ENCODE measurements around the gene GRIN2D. TPM values are rescaled to one million over a fixed set of nuclear protein-coding genes. Genes with fewer than 3 reads are reported as not detected.

GRIN2D gene
- 0.23 TPM in 2 replicates for total RNA-seq (ENCODE audit: low replicate concordance)

DNA sequence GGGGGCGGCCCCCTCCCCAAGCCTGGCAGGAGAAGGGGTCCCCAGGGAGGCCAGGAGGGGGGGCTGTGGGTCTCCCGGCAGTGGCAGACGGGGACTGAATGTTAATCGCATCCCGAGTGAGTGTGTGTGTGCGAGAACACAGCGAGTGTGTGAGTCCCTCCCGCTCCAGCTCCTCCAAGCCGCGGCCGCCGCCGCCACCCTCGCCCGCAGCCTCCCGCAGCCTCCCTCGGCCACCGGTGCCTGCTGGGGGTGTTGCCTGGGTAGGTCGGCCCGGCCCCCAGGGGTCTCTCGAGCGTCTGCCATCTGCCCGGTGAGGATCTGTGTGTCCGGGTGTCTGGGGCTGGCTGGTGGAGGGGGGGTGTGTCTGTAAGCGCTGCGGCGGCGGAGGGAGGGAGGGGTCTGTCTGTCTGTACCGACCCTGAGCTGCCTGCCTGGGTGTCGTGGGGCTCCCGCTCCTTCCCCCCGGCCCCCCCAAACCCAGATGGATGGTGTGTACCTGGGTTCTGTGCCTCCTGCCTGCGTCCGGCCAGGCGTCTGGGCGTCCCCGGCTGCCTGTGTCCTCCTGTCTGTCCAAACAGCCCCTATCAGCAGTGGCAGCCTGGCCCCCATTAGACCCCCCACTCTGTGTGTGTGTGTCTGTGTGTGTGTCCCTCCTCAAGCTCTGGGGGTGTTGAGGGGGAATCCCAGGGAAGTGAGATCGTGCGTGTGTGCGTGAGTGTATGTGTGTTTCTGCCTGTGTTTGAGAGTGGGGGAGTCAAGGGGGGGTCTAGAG lies at the start of gene GRIN2D:
GRIN2D (plus strand) TSS at position 110 of the 772 bp plus-strand sequence. CDS start 4,725 bp downstream, outside the sequence.

DNA sequence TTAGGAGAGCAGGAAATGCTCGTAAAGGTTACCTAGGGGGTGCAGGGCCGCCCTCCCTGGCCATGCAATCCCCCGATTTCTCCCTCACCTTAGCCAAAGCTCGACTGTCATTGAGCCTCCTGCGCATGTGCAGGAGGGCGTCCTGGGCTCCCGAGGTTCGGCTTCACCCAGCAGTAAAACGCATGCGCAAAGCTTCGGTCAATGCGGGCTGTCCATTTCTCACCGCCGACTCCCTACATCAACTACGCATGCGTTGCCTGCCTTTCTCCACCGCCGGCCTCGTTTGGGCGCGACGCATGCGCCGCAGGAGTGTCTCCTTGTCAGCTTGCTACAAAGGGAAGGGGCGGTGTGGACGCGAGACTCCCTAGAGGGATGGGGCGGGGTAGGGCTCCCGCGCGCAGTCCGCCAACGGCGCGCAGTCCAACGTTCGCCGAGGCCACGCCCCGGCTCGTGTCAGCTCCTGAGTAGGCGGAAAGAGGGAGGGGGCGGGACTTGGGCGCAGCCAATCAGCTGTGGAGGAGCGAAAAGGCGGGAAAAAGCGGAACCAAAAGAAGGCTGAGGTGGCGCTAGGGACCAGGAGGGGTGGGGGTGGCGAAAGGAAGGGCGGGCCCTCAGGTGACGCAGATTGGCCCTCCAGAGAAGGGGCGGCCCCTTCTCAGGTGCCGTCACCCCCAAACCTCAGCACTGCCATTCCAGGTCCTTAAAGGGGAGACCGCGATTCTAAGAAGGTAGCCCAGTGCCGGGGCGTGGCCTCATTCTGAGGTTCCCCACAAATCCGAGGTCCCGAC lies 29.5 kb upstream of the GRIN2D start, which contains the start of the genes SYNGR4 and TMEM143:
SYNGR4 (plus strand) TSS at position 558 of the 788 bp plus-strand sequence. CDS start 1,476 bp downstream, outside the sequence.
TMEM143 (minus strand) TSS at position 131 of the 788 bp plus-strand sequence; CDS start at position 111, 20 bp downstream.

DNA sequence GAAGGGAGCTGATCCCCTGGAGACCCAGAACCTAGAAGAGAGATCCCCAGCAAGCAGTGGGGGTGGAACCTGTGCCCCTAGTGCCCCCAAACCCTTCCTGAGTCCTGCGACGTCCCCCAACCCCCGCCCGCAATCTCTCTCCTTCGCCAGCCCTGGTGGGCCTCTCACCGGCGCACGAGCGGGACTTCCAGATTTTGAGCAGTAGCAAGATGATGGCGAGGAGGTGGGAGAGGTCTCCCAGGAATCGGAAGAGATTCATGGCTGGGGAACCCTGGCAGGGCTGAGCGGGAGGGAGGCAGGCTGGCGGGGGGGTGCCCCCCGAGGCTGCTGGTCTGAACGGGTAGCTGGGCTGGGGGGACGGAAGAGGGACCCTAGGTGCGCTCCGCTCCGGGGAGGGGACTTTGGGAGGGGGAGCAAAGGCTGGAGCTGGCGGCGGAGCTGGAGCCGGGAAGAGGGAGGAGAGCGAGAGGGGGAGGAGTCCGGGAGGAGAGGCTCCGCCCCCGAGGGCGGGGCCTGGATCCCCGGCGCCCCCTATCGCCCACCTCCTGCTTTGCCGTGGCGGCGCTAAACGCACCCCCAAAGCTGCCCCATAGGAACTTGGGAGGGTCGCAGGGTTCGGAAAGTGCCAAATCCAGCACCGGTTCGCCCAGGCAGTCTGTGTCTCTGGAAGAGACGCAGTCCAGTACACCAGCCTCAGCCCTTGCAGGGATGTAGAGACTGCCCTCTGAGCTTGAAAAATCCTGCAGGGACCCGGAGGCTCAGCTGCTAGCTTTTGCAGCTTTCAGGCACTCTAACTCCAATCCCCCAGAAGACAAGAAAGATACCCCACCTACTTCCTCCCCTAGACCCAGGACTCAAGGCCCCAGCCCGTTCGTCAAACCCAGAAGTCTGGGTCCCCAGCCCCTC lies 2.1 kb upstream of the GRIN2D start, which contains the start of gene KDELR1:
KDELR1 (minus strand) TSS at position 452 of the 906 bp plus-strand sequence; CDS start at position 259, 193 bp downstream.

Other genes with a start within 250 kb of the GRIN2D start
- 16.5 and 17.4 TPM in 2 replicates for gene LIG1, start 223.3 kb upstream of the GRIN2D start, total RNA-seq (ENCODE audit: low replicate concordance)
- 1.8 and 2.2 TPM in 2 replicates for gene ZSWIM9, start 223.0 kb upstream of the GRIN2D start, total RNA-seq (ENCODE audit: low replicate concordance)
- 11.0 and 12.7 TPM in 2 replicates for gene CARD8, start 137.8 kb upstream of the GRIN2D start, total RNA-seq (ENCODE audit: low replicate concordance)
- gene ZNF114, start 123.6 kb upstream of the GRIN2D start, total RNA-seq (ENCODE audit: low replicate concordance): 0.23 and 0.53 TPM in 2 replicates
- 149 and 421 TPM in 2 replicates for gene EMP3, start 68.1 kb upstream of the GRIN2D start, total RNA-seq (ENCODE audit: low replicate concordance)
- gene TMEM143, start 29.7 kb upstream of the GRIN2D start, total RNA-seq (ENCODE audit: low replicate concordance): 2.6 and 2.8 TPM in 2 replicates
- not detected in 2 replicates for gene SYNGR4, start 29.3 kb upstream of the GRIN2D start, total RNA-seq (ENCODE audit: low replicate concordance)
- gene KDELR1, start 2.1 kb upstream of the GRIN2D start, total RNA-seq (ENCODE audit: low replicate concordance): 44.6 and 58.3 TPM in 2 replicates
- 17.8 and 22.5 TPM in 2 replicates for gene GRWD1, start 52.3 kb downstream of the GRIN2D start, total RNA-seq (ENCODE audit: low replicate concordance)
- 0.23 and 0.59 TPM in 2 replicates for gene KCNJ14, start 61.9 kb downstream of the GRIN2D start, total RNA-seq (ENCODE audit: low replicate concordance)
- 25.4 and 51.5 TPM in 2 replicates for gene CYTH2, start 75.7 kb downstream of the GRIN2D start, total RNA-seq (ENCODE audit: low replicate concordance)
- under 0.01 and 0.08 TPM in 2 replicates for gene LMTK3, start 118.2 kb downstream of the GRIN2D start, total RNA-seq (ENCODE audit: low replicate concordance)
- gene SULT2B1, start 158.5 kb downstream of the GRIN2D start, total RNA-seq (ENCODE audit: low replicate concordance): 0.12 and 0.23 TPM in 2 replicates
- not detected in 2 replicates for gene SPACA4, start 213.1 kb downstream of the GRIN2D start, total RNA-seq (ENCODE audit: low replicate concordance)
- 0.38 TPM in 1 of 2 replicates, not detected in the other for gene FAM83E, start 221.4 kb downstream of the GRIN2D start, total RNA-seq (ENCODE audit: low replicate concordance)
- gene RPL18, start 225.5 kb downstream of the GRIN2D start, total RNA-seq (ENCODE audit: low replicate concordance): 1,963 and 2,996 TPM in 2 replicates
- 3.3 and 4.4 TPM in 2 replicates for gene SPHK2, start 225.8 kb downstream of the GRIN2D start, total RNA-seq (ENCODE audit: low replicate concordance)
- 2.8 and 8.1 TPM in 2 replicates for gene DBP, start 243.7 kb downstream of the GRIN2D start, total RNA-seq (ENCODE audit: low replicate concordance)

Measured in smooth muscle cell of the coronary artery (primary cell).